Breast epithelium (tissue), 3 donors: Measurements from ENCODE around the gene TNS3.

ENCODE experiments used
- POLR2A ChIP-seq: fragments of 450-650 bp; IDR thresholded peaks from one replicate; pipeline ENCODE4 v1.6.1; 2016; ENCODE audit warnings: antibody characterized with exemption, mild to moderate bottlenecking, moderate library complexity
- TF ChIP-seq, protein P1 (sequence below), 3 donors: fragments of 450-650 bp; IDR thresholded peaks; one replicate each; pipeline ENCODE4 v1.5.1; 2016 to 2017; ENCODE audit warnings: antibody characterized with exemption in 3 of 3, mild to moderate bottlenecking in 3 of 3, moderate library complexity in 3 of 3

- TF ChIP-seq POLR2A: no peak
- TF ChIP-seq, protein P1, sequence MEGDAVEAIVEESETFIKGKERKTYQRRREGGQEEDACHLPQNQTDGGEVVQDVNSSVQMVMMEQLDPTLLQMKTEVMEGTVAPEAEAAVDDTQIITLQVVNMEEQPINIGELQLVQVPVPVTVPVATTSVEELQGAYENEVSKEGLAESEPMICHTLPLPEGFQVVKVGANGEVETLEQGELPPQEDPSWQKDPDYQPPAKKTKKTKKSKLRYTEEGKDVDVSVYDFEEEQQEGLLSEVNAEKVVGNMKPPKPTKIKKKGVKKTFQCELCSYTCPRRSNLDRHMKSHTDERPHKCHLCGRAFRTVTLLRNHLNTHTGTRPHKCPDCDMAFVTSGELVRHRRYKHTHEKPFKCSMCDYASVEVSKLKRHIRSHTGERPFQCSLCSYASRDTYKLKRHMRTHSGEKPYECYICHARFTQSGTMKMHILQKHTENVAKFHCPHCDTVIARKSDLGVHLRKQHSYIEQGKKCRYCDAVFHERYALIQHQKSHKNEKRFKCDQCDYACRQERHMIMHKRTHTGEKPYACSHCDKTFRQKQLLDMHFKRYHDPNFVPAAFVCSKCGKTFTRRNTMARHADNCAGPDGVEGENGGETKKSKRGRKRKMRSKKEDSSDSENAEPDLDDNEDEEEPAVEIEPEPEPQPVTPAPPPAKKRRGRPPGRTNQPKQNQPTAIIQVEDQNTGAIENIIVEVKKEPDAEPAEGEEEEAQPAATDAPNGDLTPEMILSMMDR (IDR thresholded peaks at IDR 0.05): no peak
These were observed 207.4 kb downstream of the TNS3 start for GRCh38 chr7:47374538-47374937.
